HepG2 (cell line): ENCODE data around the gene SPSB1. TPM values are rescaled to one million over a fixed set of nuclear protein-coding genes. Genes with fewer than 3 reads are reported as not detected.

Source experiments
- AGO2 ChIP-seq: fragments of 200-400 bp; formaldehyde crosslinking; optimal IDR thresholded peaks from 2 replicates; pipeline ENCODE3; 2017; ENCODE audit warnings: mild to moderate bottlenecking, low read depth, low read length, moderate library complexity
- CHCHD3 ChIP-seq: sonication (generic); formaldehyde crosslinking; IDR thresholded peaks from 2 replicates; pipeline ENCODE4 v1.8.0; 2022; ENCODE audit warnings: mild to moderate bottlenecking, missing genetic modification reagents, moderate library complexity
- GLI4 ChIP-seq: sonication (generic); formaldehyde crosslinking; IDR thresholded peaks from 2 replicates; pipeline ENCODE4 v1.5.1; 2020; ENCODE audit warnings: missing genetic modification reagents, mild to moderate bottlenecking, moderate library complexity, borderline replicate concordance
- KLF12 ChIP-seq: sonication (generic); formaldehyde crosslinking; IDR thresholded peaks from 2 replicates; pipeline ENCODE4 v1.4.0; 2020; ENCODE audit warnings: missing genetic modification reagents, borderline replicate concordance
- KLF15 ChIP-seq: sonication (generic); formaldehyde crosslinking; IDR thresholded peaks from 2 replicates; pipeline ENCODE4 v1.8.1; 2023; ENCODE audit warnings: borderline replicate concordance, mild to moderate bottlenecking, inconsistent platforms, missing genetic modification reagents, mixed read lengths
- MLLT10 ChIP-seq: sonication (generic); formaldehyde crosslinking; IDR thresholded peaks from 2 replicates; pipeline ENCODE4 v1.4.0; 2020; ENCODE audit warnings: missing genetic modification reagents
- NFIC ChIP-seq: IDR thresholded peaks from 2 replicates; pipeline ENCODE4 v1.6.1; 2012; ENCODE audit warnings: mild to moderate bottlenecking, low read length, inconsistent platforms
- NKX3-1 ChIP-seq: sonication (generic); formaldehyde crosslinking; IDR thresholded peaks from 2 replicates; pipeline ENCODE4 v1.5.0; 2020; ENCODE audit warnings: missing genetic modification reagents
- PAX8 ChIP-seq: sonication (generic); formaldehyde crosslinking; IDR thresholded peaks from 2 replicates; pipeline ENCODE4 v1.8.0; 2022; ENCODE audit warnings: mild to moderate bottlenecking, missing genetic modification reagents, borderline replicate concordance
- PCBP2 ChIP-seq: fragments of 200-400 bp; formaldehyde crosslinking; optimal IDR thresholded peaks from 2 replicates; pipeline ENCODE3; 2018; ENCODE audit warnings: low read length, low read depth; ENCODE audit not compliant: poor library complexity, severe bottlenecking
- USF2 ChIP-seq, 2 experiments: sonication (generic) in 1 of 2; formaldehyde crosslinking in 1 of 2; IDR thresholded peaks; 2 replicates each; pipeline versions ENCODE4 v1.5.1 to v1.6.1; 2011 to 2020; ENCODE audit warnings: borderline replicate concordance in 1 of 2, low read depth in 1 of 2, low read length in 1 of 2, mild to moderate bottlenecking in 1 of 2, missing genetic modification reagents in 1 of 2, moderate library complexity in 1 of 2
- ZBTB37 ChIP-seq: sonication (generic); formaldehyde crosslinking; IDR thresholded peaks from 2 replicates; pipeline ENCODE4 v1.4.0; 2020; ENCODE audit warnings: mild to moderate bottlenecking, missing genetic modification reagents
- ZNF33B ChIP-seq: sonication (generic); formaldehyde crosslinking; IDR thresholded peaks from 2 replicates; pipeline ENCODE4 v1.5.1; 2020; ENCODE audit warnings: mild to moderate bottlenecking, missing genetic modification reagents
- ZNF572 ChIP-seq: sonication (generic); formaldehyde crosslinking; IDR thresholded peaks from 2 replicates; pipeline ENCODE4 v1.5.1; 2020; ENCODE audit warnings: mild to moderate bottlenecking, missing genetic modification reagents
- ZNF678 ChIP-seq: sonication (generic); formaldehyde crosslinking; IDR thresholded peaks from 2 replicates; pipeline ENCODE4 v1.4.0; 2020; ENCODE audit warnings: mild to moderate bottlenecking, missing genetic modification reagents
- ZNF703 ChIP-seq: sonication (generic); formaldehyde crosslinking; IDR thresholded peaks from 2 replicates; pipeline ENCODE4 v1.5.1; 2020; ENCODE audit warnings: missing genetic modification reagents, mild to moderate bottlenecking, moderate library complexity, borderline replicate concordance
- polyA plus RNA-seq, 8 experiments: library from polyadenylated mRNA; depleted of rRNA in 3 of 8; stranded (reverse) in 7 of 8; unstranded in 1 of 8; fragments of >200 nt; fragmentation: Illumina TruSeq in 4 of 8; extraction: Trizol in 4 of 8; gene quantifications; 2 replicates each; pipeline versions ENCODE4 v1.2.1 to v1.2.3, GENCODE V29; 2011 to 2016; ENCODE audit warnings: low read depth in 4 of 8, missing spikeins in 1 of 8, mixed read lengths in 1 of 8; ENCODE audit not compliant: insufficient read depth in 1 of 8
- total RNA-seq, 5 experiments: library from RNA; depleted of rRNA; stranded (reverse); fragments of >200 nt; fragmentation: Illumina TruSeq; extraction: Trizol; gene quantifications; 2 replicates each; pipeline ENCODE4 v1.2.3, GENCODE V29; 2016; ENCODE audit warnings: low read depth in 1 of 5
- TF ChIP-seq, protein P1 (sequence below): sonication (generic); formaldehyde crosslinking; IDR thresholded peaks from 2 replicates; pipeline ENCODE4 v1.8.1; 2023; ENCODE audit warnings: mild to moderate bottlenecking, missing genetic modification reagents
- TF ChIP-seq, protein P2 (sequence below): sonication (generic); formaldehyde crosslinking; IDR thresholded peaks from 2 replicates; pipeline ENCODE4 v1.4.0; 2020; ENCODE audit warnings: missing genetic modification reagents, borderline replicate concordance
- TF ChIP-seq, protein P3 (sequence below): IDR thresholded peaks from 2 replicates; pipeline ENCODE4 v1.6.1; 2016; ENCODE audit warnings: control low read depth

Gene SPSB1
- total and polyA plus RNA-seq, 2 of the 13 experiments (the other 11 are each of a cell fraction or from before 2014, with no cell fraction given): 5.0 to 8.0 TPM

DNA sequence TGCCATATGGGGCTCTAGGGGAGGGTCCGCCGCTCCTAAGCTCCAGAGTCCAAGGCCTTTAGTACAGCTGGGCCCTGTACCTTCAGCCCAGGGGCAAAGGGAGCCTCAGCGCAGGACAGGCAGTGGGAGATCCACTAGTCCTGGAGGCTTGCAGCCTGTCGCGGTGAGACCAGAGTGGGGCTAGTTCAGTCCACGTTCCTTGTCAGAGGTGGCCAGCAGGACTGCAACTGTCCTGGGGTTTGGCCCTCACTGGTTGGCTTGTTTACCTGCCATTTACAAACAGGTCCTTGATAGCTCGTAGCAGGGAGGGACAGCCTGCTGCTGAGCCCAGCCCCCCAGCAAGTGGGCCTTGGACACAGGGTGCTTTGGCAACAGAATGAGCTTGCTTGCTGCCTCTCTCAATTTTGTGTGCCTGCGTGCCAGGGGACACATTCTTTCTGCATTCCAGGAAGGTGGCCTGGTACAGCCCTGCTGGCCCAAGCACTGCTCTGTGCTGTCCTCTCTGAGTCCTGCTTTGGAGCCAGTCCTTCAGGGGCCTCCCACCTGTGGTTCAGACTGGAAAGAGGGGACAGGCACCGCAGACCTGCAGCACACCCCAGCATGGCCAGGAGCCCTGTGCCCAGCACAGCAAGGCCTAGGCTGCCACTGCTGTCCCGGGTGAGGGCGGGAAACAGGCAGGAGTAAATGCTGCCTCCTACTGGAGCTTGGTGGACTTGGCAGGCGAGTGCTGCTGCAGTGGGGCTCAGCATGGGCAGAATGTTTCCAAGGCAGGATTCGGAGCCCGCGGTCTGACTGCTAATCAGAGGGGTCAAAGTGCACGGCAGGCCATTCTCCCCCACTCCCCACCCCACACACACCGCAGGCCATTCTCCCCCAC, 42.9 kb upstream of the SPSB1 start (continued):
- TF ChIP-seq USF2 (IDR thresholded peaks at IDR 0.05; ENCODE audit: low read depth, low read length) (no peak), USF2 (CRISPR knock-in tag; IDR thresholded peaks at IDR 0.05; ENCODE audit: borderline replicate concordance) (no peak; the same call in 1 of the 2 replicates), NFIC (no peak), GLI4 (no peak), KLF15 (CRISPR knock-in tag) (no peak), ZNF572 (CRISPR knock-in tag) (peak; percentile 93), CHCHD3 (CRISPR knock-in tag) (no peak; the same call in 1 of the 2 replicates), MLLT10 (CRISPR knock-in tag) (no peak), ZBTB37 (CRISPR knock-in tag) (no peak), ZNF33B (CRISPR knock-in tag) (no peak), PCBP2 (no peak), KLF12 (CRISPR knock-in tag) (no peak; the same call in 1 of the 2 replicates), AGO2 (no peak), ZNF703 (CRISPR knock-in tag) (no peak), NKX3-1 (no peak), ZNF678 (CRISPR knock-in tag) (peak; percentile 79), PAX8 (0 out of 2 replicates have a peak, but pooled peaks have one; percentile 64)
- TF ChIP-seq, protein P1, sequence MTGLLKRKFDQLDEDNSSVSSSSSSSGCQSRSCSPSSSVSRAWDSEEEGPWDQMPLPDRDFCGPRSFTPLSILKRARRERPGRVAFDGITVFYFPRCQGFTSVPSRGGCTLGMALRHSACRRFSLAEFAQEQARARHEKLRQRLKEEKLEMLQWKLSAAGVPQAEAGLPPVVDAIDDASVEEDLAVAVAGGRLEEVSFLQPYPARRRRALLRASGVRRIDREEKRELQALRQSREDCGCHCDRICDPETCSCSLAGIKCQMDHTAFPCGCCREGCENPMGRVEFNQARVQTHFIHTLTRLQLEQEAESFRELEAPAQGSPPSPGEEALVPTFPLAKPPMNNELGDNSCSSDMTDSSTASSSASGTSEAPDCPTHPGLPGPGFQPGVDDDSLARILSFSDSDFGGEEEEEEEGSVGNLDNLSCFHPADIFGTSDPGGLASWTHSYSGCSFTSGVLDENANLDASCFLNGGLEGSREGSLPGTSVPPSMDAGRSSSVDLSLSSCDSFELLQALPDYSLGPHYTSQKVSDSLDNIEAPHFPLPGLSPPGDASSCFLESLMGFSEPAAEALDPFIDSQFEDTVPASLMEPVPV (CRISPR knock-in tag): peak; percentile 58; the same call in 1 of the 2 replicates
- TF ChIP-seq, protein P2, sequence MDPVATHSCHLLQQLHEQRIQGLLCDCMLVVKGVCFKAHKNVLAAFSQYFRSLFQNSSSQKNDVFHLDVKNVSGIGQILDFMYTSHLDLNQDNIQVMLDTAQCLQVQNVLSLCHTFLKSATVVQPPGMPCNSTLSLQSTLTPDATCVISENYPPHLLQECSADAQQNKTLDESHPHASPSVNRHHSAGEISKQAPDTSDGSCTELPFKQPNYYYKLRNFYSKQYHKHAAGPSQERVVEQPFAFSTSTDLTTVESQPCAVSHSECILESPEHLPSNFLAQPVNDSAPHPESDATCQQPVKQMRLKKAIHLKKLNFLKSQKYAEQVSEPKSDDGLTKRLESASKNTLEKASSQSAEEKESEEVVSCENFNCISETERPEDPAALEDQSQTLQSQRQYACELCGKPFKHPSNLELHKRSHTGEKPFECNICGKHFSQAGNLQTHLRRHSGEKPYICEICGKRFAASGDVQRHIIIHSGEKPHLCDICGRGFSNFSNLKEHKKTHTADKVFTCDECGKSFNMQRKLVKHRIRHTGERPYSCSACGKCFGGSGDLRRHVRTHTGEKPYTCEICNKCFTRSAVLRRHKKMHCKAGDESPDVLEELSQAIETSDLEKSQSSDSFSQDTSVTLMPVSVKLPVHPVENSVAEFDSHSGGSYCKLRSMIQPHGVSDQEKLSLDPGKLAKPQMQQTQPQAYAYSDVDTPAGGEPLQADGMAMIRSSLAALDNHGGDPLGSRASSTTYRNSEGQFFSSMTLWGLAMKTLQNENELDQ: no peak
- TF ChIP-seq, protein P3, sequence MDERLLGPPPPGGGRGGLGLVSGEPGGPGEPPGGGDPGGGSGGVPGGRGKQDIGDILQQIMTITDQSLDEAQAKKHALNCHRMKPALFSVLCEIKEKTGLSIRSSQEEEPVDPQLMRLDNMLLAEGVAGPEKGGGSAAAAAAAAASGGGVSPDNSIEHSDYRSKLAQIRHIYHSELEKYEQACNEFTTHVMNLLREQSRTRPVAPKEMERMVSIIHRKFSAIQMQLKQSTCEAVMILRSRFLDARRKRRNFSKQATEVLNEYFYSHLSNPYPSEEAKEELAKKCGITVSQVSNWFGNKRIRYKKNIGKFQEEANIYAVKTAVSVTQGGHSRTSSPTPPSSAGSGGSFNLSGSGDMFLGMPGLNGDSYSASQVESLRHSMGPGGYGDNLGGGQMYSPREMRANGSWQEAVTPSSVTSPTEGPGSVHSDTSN: peak; percentile 53
